ENCODE measurements around the gene WIPI1. TPM values are rescaled to one million over a fixed set of nuclear protein-coding genes. Genes with fewer than 3 reads are reported as not detected.

The WIPI1 gene
- total RNA-seq, 6 experiments from 2014 or later: 62.6 to 90.9 (median 84.9) TPM

- Mint-ChIP-seq H3K4me1 (ENCODE audit: low read depth) (peaks cover 12% of the 10 kb centered on the region), H3K27ac (peak overlapping the region; percentile 85), H3K27me3 (ENCODE audit: insufficient read depth) (no peaks in the 10 kb centered on the region; the same call in 1 of the 2 replicates), H3K36me3 (ENCODE audit: low read depth) (peaks cover 28% of the 10 kb centered on the region), H3K9me3 (no peaks in the 10 kb centered on the region), H3K4me3 (peak overlapping the region; percentile 54)
- TF ChIP-seq CTCF (IDR thresholded peaks at IDR 0.05): peak; percentile 93
- DNase-seq: peak; percentile 85
These were observed 21.1 kb downstream of the WIPI1 start for GRCh38 chr17:68435876-68436842.

- H3K9me3 Mint-ChIP-seq: no peaks in the 10 kb centered on the region
- no peak for DNase-seq
- no peaks in the 10 kb centered on the region; the same call in 1 of the 2 replicates for H3K27me3 Mint-ChIP-seq (ENCODE audit: insufficient read depth)
- no peak for TF ChIP-seq CTCF (IDR thresholded peaks at IDR 0.05)
- no peak overlapping the region for H3K27ac Mint-ChIP-seq
- H3K4me3 Mint-ChIP-seq: no peak overlapping the region
- H3K36me3 Mint-ChIP-seq (ENCODE audit: low read depth): peaks cover 27% of the 10 kb centered on the region
- H3K4me1 Mint-ChIP-seq (ENCODE audit: low read depth): peaks cover 12% of the 10 kb centered on the region
These were observed 21.9 kb downstream of the WIPI1 start for GRCh38 chr17:68435361-68435760.

GRCh38 chr17:68433911-68434508, 23.3 kb downstream of the WIPI1 start:
- H3K9me3 Mint-ChIP-seq: no peaks in the 10 kb centered on the region
- TF ChIP-seq CTCF (IDR thresholded peaks at IDR 0.05): no peak

GRCh38 chr17:68433211-68433610, 24.1 kb downstream of the WIPI1 start:
- Mint-ChIP-seq H3K9me3 (no peaks in the 10 kb centered on the region), H3K4me1 (ENCODE audit: low read depth) (peaks cover 12% of the 10 kb centered on the region), H3K4me3 (no peak overlapping the region), H3K27me3 (ENCODE audit: insufficient read depth) (no peaks in the 10 kb centered on the region; the same call in 1 of the 2 replicates), H3K27ac (no peak overlapping the region), H3K36me3 (ENCODE audit: low read depth) (peaks cover 31% of the 10 kb centered on the region)
- no peak for TF ChIP-seq CTCF (IDR thresholded peaks at IDR 0.05)
- DNase-seq: no peak

More at GRCh38 chr17:68433911-68434508, 23.3 kb downstream of the WIPI1 start:
- no peak for DNase-seq
- Mint-ChIP-seq H3K4me1 (ENCODE audit: low read depth) (peaks cover 12% of the 10 kb centered on the region), H3K36me3 (ENCODE audit: low read depth) (peaks cover 30% of the 10 kb centered on the region), H3K27ac (no peak overlapping the region), H3K27me3 (ENCODE audit: insufficient read depth) (no peaks in the 10 kb centered on the region; the same call in 1 of the 2 replicates), H3K4me3 (no peak overlapping the region)

- no peaks in the 10 kb centered on the region for H3K9me3 Mint-ChIP-seq
These were observed 25.0 kb downstream of the WIPI1 start for GRCh38 chr17:68432086-68432864.

More at GRCh38 chr17:68432086-68432864, 25.0 kb downstream of the WIPI1 start:
- no peak overlapping the region for H3K4me3 Mint-ChIP-seq
- H3K4me1 Mint-ChIP-seq (ENCODE audit: low read depth): peaks cover 12% of the 10 kb centered on the region
- peaks cover 31% of the 10 kb centered on the region for H3K36me3 Mint-ChIP-seq (ENCODE audit: low read depth)
- H3K27me3 Mint-ChIP-seq (ENCODE audit: insufficient read depth): no peaks in the 10 kb centered on the region; the same call in 1 of the 2 replicates
- no peak for TF ChIP-seq CTCF (IDR thresholded peaks at IDR 0.05)
- DNase-seq: no peak
- H3K27ac Mint-ChIP-seq: no peak overlapping the region

Measured in HFFc6 (cell line).